GM15510 (cell line): Measurements from ENCODE around the gene AGAP1.

Source experiments
- POLR2A ChIP-seq: IDR thresholded peaks from 3 replicates; pipeline ENCODE4 v1.6.1; 2011; ENCODE audit warnings: borderline replicate concordance; ENCODE audit not compliant: insufficient read length; ENCODE audit errors: extremely low read depth

The AGAP1 gene

GRCh38 chr2:235573331-235574221, 79.7 kb downstream of the AGAP1 start:
- TF ChIP-seq POLR2A: no peak

GRCh38 chr2:235575431-235575830, 81.6 kb downstream of the AGAP1 start:
- no peak for TF ChIP-seq POLR2A

GRCh38 chr2:235575904-235576303, 82.1 kb downstream of the AGAP1 start:
- no peak for TF ChIP-seq POLR2A

GRCh38 chr2:235576337-235576910, 82.6 kb downstream of the AGAP1 start:
- no peak for TF ChIP-seq POLR2A

- TF ChIP-seq POLR2A: no peak
These were observed 83.8 kb downstream of the AGAP1 start for GRCh38 chr2:235577404-235578330.

GRCh38 chr2:235579128-235579527, 85.3 kb downstream of the AGAP1 start:
- TF ChIP-seq POLR2A: no peak

- TF ChIP-seq POLR2A: no peak
These were observed 86.7 kb downstream of the AGAP1 start for GRCh38 chr2:235580426-235581157.

GRCh38 chr2:235582081-235582686, 88.3 kb downstream of the AGAP1 start:
- no peak for TF ChIP-seq POLR2A

- no peak for TF ChIP-seq POLR2A
These were observed 88.9 kb downstream of the AGAP1 start for GRCh38 chr2:235582729-235583128.

GRCh38 chr2:235583144-235583543, 89.3 kb downstream of the AGAP1 start:
- TF ChIP-seq POLR2A: no peak

- TF ChIP-seq POLR2A: no peak
These were observed 90.2 kb downstream of the AGAP1 start for GRCh38 chr2:235583925-235584637.

GRCh38 chr2:235584638-235585007, 90.8 kb downstream of the AGAP1 start:
- no peak for TF ChIP-seq POLR2A

GRCh38 chr2:235587202-235587601, 93.4 kb downstream of the AGAP1 start:
- TF ChIP-seq POLR2A: no peak

GRCh38 chr2:235588750-235589149, 94.9 kb downstream of the AGAP1 start:
- TF ChIP-seq POLR2A: no peak

- no peak for TF ChIP-seq POLR2A
These were observed 97.4 kb downstream of the AGAP1 start for GRCh38 chr2:235591231-235591730.
